Endodermal cell (in vitro differentiated cells): ENCODE results near the gene FBLN5. TPM values are rescaled to one million over a fixed set of nuclear protein-coding genes. Genes with fewer than 3 reads are reported as not detected.

Experiments
- DNase-seq: peaks from one replicate; pipeline ENCODE4 v3.0.0-alpha.2; 2017
- H3K27ac ChIP-seq: 2 replicates; pipeline ENCODE4 v1.5.1; 2013; ENCODE audit warnings: mild to moderate bottlenecking, low read depth, low read length, moderate library complexity
- H3K27me3 ChIP-seq: 2 replicates; pipeline ENCODE4 v1.6.1; 2013; ENCODE audit warnings: mild to moderate bottlenecking, low read length, moderate library complexity; ENCODE audit not compliant: insufficient read depth, control insufficient read depth, poor library complexity, severe bottlenecking
- H3K36me3 ChIP-seq: 2 replicates; pipeline ENCODE4 v1.7.0; 2013; ENCODE audit warnings: mild to moderate bottlenecking, low read length, moderate library complexity; ENCODE audit not compliant: control insufficient read depth, insufficient read depth
- H3K4me1 ChIP-seq: one replicate; pipeline ENCODE4 v1.7.0; 2013; ENCODE audit warnings: low read length; ENCODE audit not compliant: control insufficient read depth, insufficient read depth
- H3K4me3 ChIP-seq: 2 replicates; pipeline ENCODE4 v1.5.1; 2013; ENCODE audit warnings: mild to moderate bottlenecking, low read length, moderate library complexity
- H3K9ac ChIP-seq: 2 replicates; pipeline ENCODE4 v1.6.1; 2013; ENCODE audit warnings: mild to moderate bottlenecking, low read length, moderate library complexity; ENCODE audit not compliant: poor library complexity, severe bottlenecking; ENCODE audit errors: extremely low read depth
- H3K9me3 ChIP-seq: 2 replicates; pipeline ENCODE4 v1.6.1; 2013; ENCODE audit warnings: mild to moderate bottlenecking, low read length, moderate library complexity; ENCODE audit not compliant: control insufficient read depth
- H3K27ac Mint-ChIP-seq: 2 replicates; pipeline ENCODE4 v1.8.0; 2020; ENCODE audit warnings: mixed read lengths
- H3K27me3 Mint-ChIP-seq: 2 replicates; pipeline ENCODE4 v1.8.0; 2021; ENCODE audit warnings: mild to moderate bottlenecking, mixed read lengths; ENCODE audit not compliant: insufficient read depth
- H3K36me3 Mint-ChIP-seq: 2 replicates; pipeline ENCODE4 v1.8.0; 2020; ENCODE audit warnings: low read depth, mixed read lengths
- H3K4me1 Mint-ChIP-seq: 2 replicates; pipeline ENCODE4 v1.8.0; 2020; ENCODE audit warnings: mixed read lengths
- H3K4me3 Mint-ChIP-seq: 2 replicates; pipeline ENCODE4 v1.8.0; 2020; ENCODE audit warnings: mild to moderate bottlenecking, moderate library complexity, mixed read lengths
- H3K9me3 Mint-ChIP-seq: 2 replicates; pipeline ENCODE4 v1.8.0; 2020; ENCODE audit warnings: mild to moderate bottlenecking, mixed read lengths
- CTCF ChIP-seq: fragments of 200-600 bp; sonication (generic); conservative IDR thresholded peaks from 2 replicates; pipeline ENCODE4 v1.5.0; 2021; ENCODE audit warnings: antibody characterized with exemption, mild to moderate bottlenecking
- WGBS, 2 experiments: methylation state at CpG; one replicate each; pipeline versions ENCODE4 v1.1.5 to v1.1.7; 2013; ENCODE audit warnings: missing lambda C conversion rate in 2 of 2, mixed read lengths in 1 of 2; ENCODE audit not compliant: insufficient coverage in 1 of 2, insufficient read length in 1 of 2; 5-methylcytosine and 5-hydroxymethylcytosine counted together
- total RNA-seq, 2 donors: library from RNA; stranded (reverse); fragmentation: NEBNext Ultra II Directional in 1 of 2; extraction: Animal tissue kit (Norgen Biotek cat#: 25700) in 1 of 2; gene quantifications; 2 replicates in 1 of 2; 3 replicates in 1 of 2; pipeline ENCODE4 v1.2.1, GENCODE V29; 2021

The FBLN5 gene
- total RNA-seq, 2 donors from 2014 or later = 4.0 to 4.8 TPM

GRCh38 chr14:91935586-91935985 lies 11.9 kb downstream of the FBLN5 start:
- WGBS, 2 experiments = 90 to 93% methylated on average over 4 to 6 of the region's 6 CpGs
- H3K27ac Mint-ChIP-seq = no peak overlapping the region
- H3K27ac ChIP-seq = no peak overlapping the region

GRCh38 chr14:91934554-91935285 lies 12.8 kb downstream of the FBLN5 start:
- no peaks in the 10 kb centered on the region for H3K36me3 Mint-ChIP-seq
- no peak overlapping the region for H3K27ac Mint-ChIP-seq
- H3K27me3 ChIP-seq = no peaks in the 10 kb centered on the region
- no peak overlapping the region for H3K4me3 ChIP-seq
- H3K4me3 Mint-ChIP-seq = no peak overlapping the region
- H3K4me1 ChIP-seq = peaks cover 8% of the 10 kb centered on the region
- DNase-seq = no peak
- WGBS, 2 experiments = 92 to 93% methylated on average over 7 to 8 of the region's 8 CpGs
- no peaks in the 10 kb centered on the region for H3K27me3 Mint-ChIP-seq
- no peak overlapping the region for H3K9ac ChIP-seq
- H3K4me1 Mint-ChIP-seq = peaks cover 18% of the 10 kb centered on the region
- no peaks in the 10 kb centered on the region for H3K9me3 Mint-ChIP-seq
- H3K36me3 ChIP-seq = no peaks in the 10 kb centered on the region
- TF ChIP-seq CTCF = no peak
- no peak overlapping the region for H3K27ac ChIP-seq
- no peaks in the 10 kb centered on the region for H3K9me3 ChIP-seq

More at GRCh38 chr14:91935586-91935985, 11.9 kb downstream of the FBLN5 start:
- Histone ChIP-seq H3K27me3 (no peaks in the 10 kb centered on the region), H3K36me3 (no peaks in the 10 kb centered on the region), H3K9me3 (no peaks in the 10 kb centered on the region), H3K9ac (no peak overlapping the region), H3K4me1 (peaks cover under 1% of the 10 kb centered on the region), H3K4me3 (no peak overlapping the region)
- Mint-ChIP-seq H3K4me1 (peaks cover 10% of the 10 kb centered on the region), H3K36me3 (peaks cover 5% of the 10 kb centered on the region), H3K4me3 (no peak overlapping the region), H3K9me3 (no peaks in the 10 kb centered on the region), H3K27me3 (no peaks in the 10 kb centered on the region)
- TF ChIP-seq CTCF = no peak
- DNase-seq = no peak

- TF ChIP-seq CTCF = no peak
- Histone ChIP-seq H3K4me1 (peaks cover 9% of the 10 kb centered on the region), H3K9ac (no peak overlapping the region), H3K36me3 (no peaks in the 10 kb centered on the region), H3K4me3 (no peak overlapping the region), H3K27me3 (no peaks in the 10 kb centered on the region), H3K9me3 (no peaks in the 10 kb centered on the region), H3K27ac (no peak overlapping the region)
- DNase-seq = no peak
- no peaks in the 10 kb centered on the region for H3K27me3 Mint-ChIP-seq
- no peak overlapping the region for H3K4me3 Mint-ChIP-seq
- no peak overlapping the region for H3K27ac Mint-ChIP-seq
- no peaks in the 10 kb centered on the region for H3K36me3 Mint-ChIP-seq
- peaks cover 19% of the 10 kb centered on the region for H3K4me1 Mint-ChIP-seq
- H3K9me3 Mint-ChIP-seq = no peaks in the 10 kb centered on the region
- 94 to 95% methylated on average over 7 to 11 of the region's 11 CpGs for WGBS, 2 experiments
Observed at GRCh38 chr14:91931478-91932088, 15.9 kb downstream of the FBLN5 start.
